Right atrium auricular region (tissue), 2 donors: ENCODE results near the gene CSTPP1. TPM values are rescaled to one million over a fixed set of nuclear protein-coding genes. Genes with fewer than 3 reads are reported as not detected.
A peak's percentile ranks its signal among the peaks of the same experiment; 100 is the strongest.

ENCODE experiments used
- DNase-seq: peaks from one replicate; pipeline ENCODE4 v3.0.0-alpha.2; 2019; ENCODE audit warnings: low spot score
- H3K27ac ChIP-seq, 2 donors: fragments of 200-600 bp; sonication (generic); 1 replicate in 1 of 2; 2 replicates in 1 of 2; pipeline ENCODE4 v1.5.1; 2016 to 2019
- H3K27me3 ChIP-seq, 2 donors: fragments of 200-600 bp; sonication (generic); one replicate each; pipeline versions ENCODE4 v1.5.1 to v1.6.0; 2017 to 2019
- H3K36me3 ChIP-seq: fragments of 200-600 bp; sonication (generic); one replicate; pipeline ENCODE4 v1.5.1; 2016
- H3K4me1 ChIP-seq, 2 donors: fragments of 200-600 bp; sonication (generic); one replicate each; pipeline versions ENCODE4 v1.5.1 to v1.6.0; 2017 to 2019
- H3K4me3 ChIP-seq, 2 donors: fragments of 200-600 bp; sonication (generic); 1 replicate in 1 of 2; 2 replicates in 1 of 2; pipeline ENCODE4 v1.5.1; 2017 to 2019; ENCODE audit warnings: mild to moderate bottlenecking in 1 of 2, moderate library complexity in 1 of 2
- H3K9me3 ChIP-seq, 2 donors: fragments of 200-600 bp; sonication (generic); one replicate each; pipeline ENCODE4 v1.5.1; 2019
- total RNA-seq, 2 donors: library from RNA; depleted of rRNA; stranded (reverse); fragments of >200 nt; gene quantifications; one replicate each; pipeline ENCODE4 v1.1.0, GENCODE V29; 2016
- TF ChIP-seq, protein P1 (sequence below), 2 donors: fragments of 200-600 bp; sonication (generic); IDR thresholded peaks; one replicate each; pipeline ENCODE4 v1.5.1; 2019; ENCODE audit warnings: antibody characterized with exemption in 2 of 2

The CSTPP1 gene
- total RNA-seq, 2 donors from 2014 or later, result 8.1 to 14.0 TPM

- Histone ChIP-seq H3K4me3 (no peak overlapping the region), H3K27ac (peak overlapping the region; percentile 88 to 90), H3K27me3 (no peaks in the 10 kb centered on the region), H3K9me3 (no peaks in the 10 kb centered on the region), H3K36me3 (no peaks in the 10 kb centered on the region), H3K4me1 (peaks cover 0 to 63% of the 10 kb centered on the region in 2 donors)
- TF ChIP-seq, protein P1, sequence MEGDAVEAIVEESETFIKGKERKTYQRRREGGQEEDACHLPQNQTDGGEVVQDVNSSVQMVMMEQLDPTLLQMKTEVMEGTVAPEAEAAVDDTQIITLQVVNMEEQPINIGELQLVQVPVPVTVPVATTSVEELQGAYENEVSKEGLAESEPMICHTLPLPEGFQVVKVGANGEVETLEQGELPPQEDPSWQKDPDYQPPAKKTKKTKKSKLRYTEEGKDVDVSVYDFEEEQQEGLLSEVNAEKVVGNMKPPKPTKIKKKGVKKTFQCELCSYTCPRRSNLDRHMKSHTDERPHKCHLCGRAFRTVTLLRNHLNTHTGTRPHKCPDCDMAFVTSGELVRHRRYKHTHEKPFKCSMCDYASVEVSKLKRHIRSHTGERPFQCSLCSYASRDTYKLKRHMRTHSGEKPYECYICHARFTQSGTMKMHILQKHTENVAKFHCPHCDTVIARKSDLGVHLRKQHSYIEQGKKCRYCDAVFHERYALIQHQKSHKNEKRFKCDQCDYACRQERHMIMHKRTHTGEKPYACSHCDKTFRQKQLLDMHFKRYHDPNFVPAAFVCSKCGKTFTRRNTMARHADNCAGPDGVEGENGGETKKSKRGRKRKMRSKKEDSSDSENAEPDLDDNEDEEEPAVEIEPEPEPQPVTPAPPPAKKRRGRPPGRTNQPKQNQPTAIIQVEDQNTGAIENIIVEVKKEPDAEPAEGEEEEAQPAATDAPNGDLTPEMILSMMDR (IDR thresholded peaks at IDR 0.05), result no peak
- no peak for DNase-seq
These were observed 22.2 kb upstream of the CSTPP1 start for GRCh38 chr11:46914363-46914762.

- no peaks in the 10 kb centered on the region for H3K36me3 ChIP-seq
- H3K4me1 ChIP-seq, result peaks cover 0 to 64% of the 10 kb centered on the region in 2 donors
- no peak overlapping the region for H3K4me3 ChIP-seq
- no peak for DNase-seq
- TF ChIP-seq, protein P1 (IDR thresholded peaks at IDR 0.05), result no peak
- H3K9me3 ChIP-seq, result no peaks in the 10 kb centered on the region
- H3K27me3 ChIP-seq, result no peaks in the 10 kb centered on the region
- peak overlapping the region; percentile 88 to 90 for H3K27ac ChIP-seq
These were observed 21.7 kb upstream of the CSTPP1 start for GRCh38 chr11:46914910-46915309.

DNA sequence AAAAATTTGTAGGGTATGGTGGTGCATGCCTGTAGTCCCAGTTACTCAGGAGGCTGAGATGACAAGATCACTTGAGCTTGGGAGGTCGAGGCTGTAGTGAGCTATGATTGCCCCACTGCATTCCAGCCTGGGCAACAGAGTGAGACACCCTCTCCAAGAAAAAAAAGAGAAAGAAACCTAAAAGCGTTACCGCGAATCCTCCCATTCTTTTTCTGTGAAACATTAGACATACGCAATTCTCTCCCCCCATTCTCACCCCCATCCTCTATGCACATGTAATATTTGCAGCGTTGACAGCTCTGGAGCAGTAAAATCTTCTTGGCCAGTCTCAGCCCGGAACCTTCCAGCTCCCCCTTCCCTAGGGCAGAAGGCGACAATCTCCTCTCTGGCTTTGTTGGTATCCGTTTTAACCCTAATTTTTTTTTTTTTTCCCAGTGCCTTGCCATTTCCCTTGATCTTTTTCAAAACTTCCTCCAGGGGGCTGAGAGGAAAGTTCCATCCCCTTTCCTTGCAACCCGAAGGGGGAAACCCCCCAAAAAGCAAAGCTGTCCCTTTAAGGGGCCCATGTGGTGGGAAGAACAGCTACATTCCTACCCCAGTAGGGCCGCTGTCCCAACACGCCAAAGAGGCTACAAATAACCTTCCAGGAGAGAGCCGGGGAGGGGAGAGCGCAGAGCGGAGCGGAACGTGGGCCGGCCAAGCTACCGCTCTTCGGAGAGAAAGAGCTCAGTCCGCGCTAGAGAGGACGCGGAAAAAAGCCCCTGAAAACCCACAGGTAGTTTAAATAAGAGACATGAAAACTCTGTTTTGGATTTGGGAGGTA lies 20.1 kb upstream of the CSTPP1 start:
- Histone ChIP-seq H3K27me3 (no peaks in the 10 kb centered on the region), H3K9me3 (no peaks in the 10 kb centered on the region), H3K27ac (peak overlapping the region; percentile 88 to 90), H3K4me1 (peaks cover 0 to 80% of the 10 kb centered on the region in 2 donors), H3K36me3 (no peaks in the 10 kb centered on the region), H3K4me3 (peak overlapping the region; percentile 59 to 74)
- peak; percentile 72 for DNase-seq
- TF ChIP-seq, protein P1 (IDR thresholded peaks at IDR 0.05), result no peak

GRCh38 chr11:46917109-46917761 lies 19.3 kb upstream of the CSTPP1 start:
- Histone ChIP-seq H3K36me3 (no peaks in the 10 kb centered on the region), H3K4me3 (peak overlapping the region; percentile 59 to 74), H3K27me3 (no peaks in the 10 kb centered on the region), H3K4me1 (peaks cover 0 to 76% of the 10 kb centered on the region in 2 donors), H3K27ac (peak overlapping the region; percentile 88 to 90), H3K9me3 (no peaks in the 10 kb centered on the region)
- TF ChIP-seq, protein P1 (IDR thresholded peaks at IDR 0.05), result no peak
- no peak for DNase-seq

- TF ChIP-seq, protein P1 (IDR thresholded peaks at IDR 0.05), result no peak
- Histone ChIP-seq H3K4me1 (peaks cover 0 to 71% of the 10 kb centered on the region in 2 donors), H3K4me3 (peak overlapping the region; percentile 59 to 74), H3K27me3 (no peaks in the 10 kb centered on the region), H3K27ac (peak overlapping the region; percentile 88 to 90), H3K36me3 (no peaks in the 10 kb centered on the region), H3K9me3 (no peaks in the 10 kb centered on the region)
- DNase-seq, result no peak
These were observed 18.8 kb upstream of the CSTPP1 start for GRCh38 chr11:46917762-46918082.
